Ovary (tissue), 9 donors: ENCODE results near the gene DHRS4L2. TPM values are rescaled to one million over a fixed set of nuclear protein-coding genes. Genes with fewer than 3 reads are reported as not detected.
"Not testable (repeated sequence)": the region's sequence is repeated elsewhere in the genome, so short reads cannot be mapped to it uniquely, and the experiment has no call there.

Experiments used
- DNase-seq, 5 donors: peaks; one replicate each; pipeline ENCODE4 v3.0.0-alpha.2; 2019 to 2020
- H3K27ac ChIP-seq, 2 donors: fragments of 200-600 bp; one replicate each; pipeline versions ENCODE4 v1.5.1 to v1.8.0; 2019 to 2022
- H3K27me3 ChIP-seq: fragments of 200-600 bp; one replicate; pipeline ENCODE4 v1.8.0; 2022
- H3K36me3 ChIP-seq: fragments of 200-600 bp; sonication (generic); one replicate; pipeline ENCODE4 v1.5.1; 2019
- H3K4me1 ChIP-seq: one replicate; pipeline ENCODE4 v1.8.1; 2013; ENCODE audit warnings: mild to moderate bottlenecking, moderate library complexity; ENCODE audit not compliant: insufficient read depth
- H3K4me3 ChIP-seq: fragments of 200-600 bp; sonication (generic); one replicate; pipeline ENCODE4 v1.5.1; 2017
- H3K9me3 ChIP-seq, 2 donors: fragments of 200-600 bp in 1 of 2; sonication (generic) in 1 of 2; one replicate each; pipeline versions ENCODE4 v1.5.1 to v1.8.1; 2013 to 2019; ENCODE audit warnings: mild to moderate bottlenecking in 1 of 2, moderate library complexity in 1 of 2
- CTCF ChIP-seq, 3 donors: fragments of 450-650 bp in 2 of 3; fragments of 200-600 bp in 1 of 3; IDR thresholded peaks; one replicate each; pipeline versions ENCODE4 v1.5.1 to v1.8.0; 2016 to 2022; ENCODE audit warnings: antibody characterized with exemption in 3 of 3, mild to moderate bottlenecking in 1 of 3
- EP300 ChIP-seq: sonication (generic); formaldehyde crosslinking; IDR thresholded peaks from one replicate; pipeline ENCODE4 v1.6.1; 2017; ENCODE audit warnings: antibody characterized with exemption
- POLR2A ChIP-seq: fragments of 450-650 bp; IDR thresholded peaks from one replicate; pipeline ENCODE4 v1.6.1; 2017; ENCODE audit warnings: antibody characterized with exemption, mild to moderate bottlenecking, moderate library complexity
- WGBS, 3 donors: extraction: QIAGEN DNeasy Blood & Tissue Kit in 1 of 3; methylation state at CpG; one replicate each; pipeline versions ENCODE4 v1.1.5 to v1.1.7; 2013 to 2017; 5-methylcytosine and 5-hydroxymethylcytosine counted together
- intact Hi-C, 4 donors: fragments of 100-400 bp; cut with DNase I; formaldehyde crosslinking; loops; one replicate each; pipeline versions ENCODE4 v1.11.0 to v1.15.1; 2022 to 2023
- polyA plus RNA-seq, 2 donors: library from polyadenylated mRNA; stranded (reverse); fragments of 200-250 nt in 1 of 2; fragments of 350-450 nt in 1 of 2; fragmentation: Illumina TruSeq in 1 of 2; extraction: RNeasy Lipid Tissue Mini Kit (QIAGEN cat#74804) in 1 of 2; gene quantifications; one replicate each; pipeline ENCODE4 v1.2.3, GENCODE V29; 2013 to 2014
- total RNA-seq, 7 donors: library from RNA; depleted of rRNA in 2 of 7; stranded (reverse); fragments of >200 nt in 2 of 7; fragmentation: NEBNext Ultra II Directional in 3 of 7; extraction: Animal tissue kit (Norgen Biotek cat#: 25700) in 3 of 7; gene quantifications; one replicate each; pipeline versions ENCODE4 v1.1.0 to v1.2.4, GENCODE V29; 2016 to 2023
- donor health status: DM: no; HTN: no; CAD: no; lungs with moderate emphysema.
- donor health status: DM: no; HTN: no; CAD: no.
- donor health status: Bipolar disorder and iron deficiency.
- donor health status: DM: yes; HTN: yes; CAD: no.
- donor health status: DM: no; HTN: no; CAD: no.
- donor health status: DM: yes; HTN: yes; CAD: no.

Gene DHRS4L2
- total and polyA plus RNA-seq, 9 donors = 7.7 to 33.1 (median 19.5) TPM

- no peak overlapping the region for H3K4me3 ChIP-seq
- intact Hi-C loops = no loop called here
- H3K36me3 ChIP-seq = no peaks in the 10 kb centered on the region
- no peaks in the 10 kb centered on the region for H3K4me1 ChIP-seq
- no peak for DNase-seq
- no peak overlapping the region for H3K27ac ChIP-seq
- H3K9me3 ChIP-seq = no peaks in the 10 kb centered on the region
- no peaks in the 10 kb centered on the region for H3K27me3 ChIP-seq
- TF ChIP-seq POLR2A (no peak), CTCF (IDR thresholded peaks at IDR 0.05) (no peak), EP300 (no peak)
- 56 to 62% (median 57%) methylated on average over 2 of the region's 2 CpGs for WGBS, 3 donors
Measured at GRCh38 chr14:24040692-24041091, 52.0 kb downstream of the DHRS4L2 start.

- H3K9me3 ChIP-seq = no peaks in the 10 kb centered on the region
- no peak overlapping the region for H3K27ac ChIP-seq
- intact Hi-C loops = no loop called here
- H3K4me1 ChIP-seq = no peaks in the 10 kb centered on the region
- 20 to 33% (median 21%) methylated on average over 5 of the region's 5 CpGs for WGBS, 3 donors
- H3K27me3 ChIP-seq = no peaks in the 10 kb centered on the region
- no peaks in the 10 kb centered on the region for H3K36me3 ChIP-seq
- H3K4me3 ChIP-seq = no peak overlapping the region
- TF ChIP-seq POLR2A (no peak), CTCF (IDR thresholded peaks at IDR 0.05) (no peak), EP300 (no peak)
- no peak for DNase-seq
Measured at GRCh38 chr14:24042746-24043145, 54.0 kb downstream of the DHRS4L2 start.

- H3K4me1 ChIP-seq, H3K27ac ChIP-seq, DNase-seq, H3K9me3 ChIP-seq, H3K36me3 ChIP-seq, intact Hi-C loops, H3K4me3 ChIP-seq, H3K27me3 ChIP-seq: not testable (repeated sequence)
- WGBS, 3 donors = 71 to 76% (median 73%) methylated on average over 2 of the region's 2 CpGs
Measured at GRCh38 chr14:24049002-24049401, 60.3 kb downstream of the DHRS4L2 start.

- H3K9me3 ChIP-seq, H3K4me1 ChIP-seq, H3K27me3 ChIP-seq, H3K4me3 ChIP-seq, H3K36me3 ChIP-seq, H3K27ac ChIP-seq, DNase-seq: not testable (repeated sequence)
- WGBS, 3 donors = 70 to 80% (median 75%) methylated on average over 8 of the region's 8 CpGs
- intact Hi-C loops = loop anchor here in 2 of 4 donors (10.0 kb wide), 1 partner anchor 54 kb away; no protein-coding TSS in a partner anchor
Measured at GRCh38 chr14:24050753-24051152, 62.0 kb downstream of the DHRS4L2 start.

- H3K36me3 ChIP-seq = no peaks in the 10 kb centered on the region
- 22 to 29% (median 28%) methylated on average over 20 of the region's 20 CpGs for WGBS, 3 donors
- H3K27me3 ChIP-seq = no peaks in the 10 kb centered on the region
- peak in 2 of 5 donors; percentile 21 to 39 for DNase-seq
- intact Hi-C loops = loop anchor here in 2 of 4 donors (10.0 kb wide), 1 partner anchor 54 kb away; no protein-coding TSS in a partner anchor
- H3K27ac ChIP-seq = peak overlapping the region in 1 of 2 donors; percentile 19
- no peaks in the 10 kb centered on the region for H3K9me3 ChIP-seq
- H3K4me1 ChIP-seq = peaks cover 9% of the 10 kb centered on the region
- H3K4me3 ChIP-seq = peak overlapping the region; percentile 44
- TF ChIP-seq POLR2A = no peak
- TF ChIP-seq EP300 = no peak
- TF ChIP-seq CTCF (IDR thresholded peaks at IDR 0.05) = no peak
Measured at GRCh38 chr14:24051176-24051788, 62.6 kb downstream of the DHRS4L2 start.
